Smooth muscle cell (in vitro differentiated cells): ENCODE data around the gene CCDC141. TPM values are rescaled to one million over a fixed set of nuclear protein-coding genes. Genes with fewer than 3 reads are reported as not detected.

ENCODE experiments used
- DNase-seq: peaks from one replicate; lab custom pipeline; 2025; ENCODE audit not compliant: unreplicated experiment; lab: John Stamatoyannopoulos, UW
- H2AFZ ChIP-seq: fragments of 200-600 bp; sonication (generic); 2 replicates; pipeline ENCODE4 v1.6.0; 2016; ENCODE audit warnings: antibody characterized with exemption, low read depth, mild to moderate bottlenecking
- H3F3A ChIP-seq: fragments of 200-600 bp; sonication (generic); 2 replicates; pipeline ENCODE4 v1.6.0; 2017; ENCODE audit warnings: antibody characterized with exemption, low read depth
- H3K27ac ChIP-seq: fragments of 200-600 bp; sonication (generic); 2 replicates; pipeline ENCODE4 v1.5.1; 2016; ENCODE audit warnings: low read depth, mild to moderate bottlenecking
- H3K27me3 ChIP-seq: fragments of 200-600 bp; sonication (generic); 2 replicates; pipeline ENCODE4 v1.6.1; 2016; ENCODE audit warnings: low read depth, mild to moderate bottlenecking
- H3K36me3 ChIP-seq: fragments of 200-600 bp; sonication (generic); 2 replicates; pipeline ENCODE4 v1.5.1; 2016; ENCODE audit warnings: low read depth
- H3K4me1 ChIP-seq: fragments of 200-600 bp; sonication (generic); 2 replicates; pipeline ENCODE4 v1.5.1; 2016; ENCODE audit warnings: low read depth
- H3K4me2 ChIP-seq: fragments of 200-600 bp; sonication (generic); 2 replicates; pipeline ENCODE4 v1.6.0; 2016; ENCODE audit warnings: mild to moderate bottlenecking
- H3K4me3 ChIP-seq: fragments of 200-600 bp; sonication (generic); 2 replicates; pipeline ENCODE4 v1.5.1; 2016; ENCODE audit warnings: mild to moderate bottlenecking
- H3K79me2 ChIP-seq: fragments of 200-600 bp; sonication (generic); 2 replicates; pipeline ENCODE4 v1.6.0; 2016; ENCODE audit warnings: low read depth, mild to moderate bottlenecking
- H3K9ac ChIP-seq: fragments of 200-600 bp; sonication (generic); 2 replicates; pipeline ENCODE4 v1.6.0; 2016; ENCODE audit warnings: low read depth
- H3K9me3 ChIP-seq: fragments of 200-600 bp; sonication (generic); replicated peaks from 2 replicates; pipeline ENCODE4 v1.5.1; 2016; ENCODE audit warnings: low read depth
- H4K20me1 ChIP-seq: fragments of 200-600 bp; sonication (generic); 2 replicates; pipeline ENCODE4 v1.6.0; 2016; ENCODE audit warnings: low read depth
- WGBS: methylation state at CpG from one replicate; pipeline ENCODE4 v1.1.7; 2016; ENCODE audit warnings: low lambda C conversion rate; 5-methylcytosine and 5-hydroxymethylcytosine counted together
- polyA plus RNA-seq: library from polyadenylated mRNA; unstranded; fragments of >200 nt; fragmentation: Nextera tagmentation; extraction: Ambion mirVana; gene quantifications from 2 replicates; pipeline ENCODE4 v1.2.1, GENCODE V29; 2016
- total RNA-seq: library from RNA; depleted of rRNA; stranded (reverse); fragments of >200 nt; gene quantifications from 2 replicates; pipeline ENCODE4 v1.2.3, GENCODE V29; 2014
- TF ChIP-seq, protein P1 (sequence below): fragments of 200-600 bp; sonication (generic); IDR thresholded peaks from 2 replicates; pipeline ENCODE4 v1.5.1; 2017; ENCODE audit warnings: borderline replicate concordance, mild to moderate bottlenecking, antibody characterized with exemption; ENCODE audit not compliant: insufficient read depth, poor library complexity, severe bottlenecking

The CCDC141 gene
- total and polyA plus RNA-seq, 2 experiments from 2014 or later = 0.03 to 0.76 TPM

DNA sequence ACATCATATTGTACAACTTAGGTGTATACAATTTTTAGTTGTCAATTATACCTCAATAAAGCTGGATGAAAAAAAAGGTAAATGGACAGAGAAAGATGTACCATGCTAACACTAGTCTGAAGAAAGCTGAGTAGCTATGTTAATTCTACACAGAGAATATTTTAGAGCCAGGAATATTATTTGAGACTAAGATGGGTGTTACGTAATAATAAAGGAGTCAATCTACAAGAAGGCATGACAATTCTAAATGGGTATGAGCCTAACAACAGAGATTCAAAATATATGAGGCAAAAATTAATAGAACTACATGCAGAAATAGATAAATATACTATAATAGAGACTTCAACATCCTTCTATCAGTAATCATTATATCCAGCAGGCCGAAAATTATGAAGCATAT, 69.1 kb downstream of the CCDC141 start:
- no peaks in the 10 kb centered on the region for H3K36me3 ChIP-seq
- no peaks in the 10 kb centered on the region for H3K27me3 ChIP-seq
- no peak overlapping the region for H3K4me3 ChIP-seq
- no peaks in the 10 kb centered on the region for H3K79me2 ChIP-seq
- no peaks in the 10 kb centered on the region for H4K20me1 ChIP-seq
- no peak overlapping the region for H3K4me2 ChIP-seq
- H3K27ac ChIP-seq = no peak overlapping the region
- DNase-seq = no peak
- no peaks in the 10 kb centered on the region for H3F3A ChIP-seq
- no peaks in the 10 kb centered on the region for H3K9me3 ChIP-seq
- H2AFZ ChIP-seq = no peak overlapping the region
- H3K4me1 ChIP-seq = no peaks in the 10 kb centered on the region
- TF ChIP-seq, protein P1, sequence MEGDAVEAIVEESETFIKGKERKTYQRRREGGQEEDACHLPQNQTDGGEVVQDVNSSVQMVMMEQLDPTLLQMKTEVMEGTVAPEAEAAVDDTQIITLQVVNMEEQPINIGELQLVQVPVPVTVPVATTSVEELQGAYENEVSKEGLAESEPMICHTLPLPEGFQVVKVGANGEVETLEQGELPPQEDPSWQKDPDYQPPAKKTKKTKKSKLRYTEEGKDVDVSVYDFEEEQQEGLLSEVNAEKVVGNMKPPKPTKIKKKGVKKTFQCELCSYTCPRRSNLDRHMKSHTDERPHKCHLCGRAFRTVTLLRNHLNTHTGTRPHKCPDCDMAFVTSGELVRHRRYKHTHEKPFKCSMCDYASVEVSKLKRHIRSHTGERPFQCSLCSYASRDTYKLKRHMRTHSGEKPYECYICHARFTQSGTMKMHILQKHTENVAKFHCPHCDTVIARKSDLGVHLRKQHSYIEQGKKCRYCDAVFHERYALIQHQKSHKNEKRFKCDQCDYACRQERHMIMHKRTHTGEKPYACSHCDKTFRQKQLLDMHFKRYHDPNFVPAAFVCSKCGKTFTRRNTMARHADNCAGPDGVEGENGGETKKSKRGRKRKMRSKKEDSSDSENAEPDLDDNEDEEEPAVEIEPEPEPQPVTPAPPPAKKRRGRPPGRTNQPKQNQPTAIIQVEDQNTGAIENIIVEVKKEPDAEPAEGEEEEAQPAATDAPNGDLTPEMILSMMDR = no peak
- H3K9ac ChIP-seq = no peak overlapping the region
- WGBS = 80% methylated on average over 2 of the region's 2 CpGs

DNA sequence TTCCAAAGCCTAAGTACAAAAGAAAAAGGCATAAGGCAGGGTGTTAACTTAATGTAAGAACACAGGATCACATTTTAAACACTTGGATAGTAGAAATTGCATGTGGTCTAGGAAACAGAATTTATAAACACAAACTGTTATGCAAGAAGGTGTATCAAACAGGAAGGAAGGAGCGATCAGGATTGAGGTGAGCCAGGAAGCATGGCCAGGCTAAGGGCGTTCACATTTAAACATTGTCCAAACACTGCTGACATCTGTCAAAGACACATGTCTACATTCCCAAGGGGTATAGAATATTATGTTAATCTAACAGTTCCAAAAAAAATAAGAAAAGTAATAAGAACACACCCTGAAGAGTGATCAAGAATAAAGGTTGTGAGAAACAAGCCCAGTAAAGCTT, 71.3 kb downstream of the CCDC141 start:
- WGBS = 93% methylated on average over 2 of the region's 2 CpGs
- Histone ChIP-seq H3K27ac (no peak overlapping the region), H2AFZ (no peak overlapping the region), H3K36me3 (no peaks in the 10 kb centered on the region), H3F3A (no peaks in the 10 kb centered on the region), H3K9ac (no peak overlapping the region), H3K4me1 (no peaks in the 10 kb centered on the region), H3K79me2 (no peaks in the 10 kb centered on the region), H3K4me2 (no peak overlapping the region), H4K20me1 (no peaks in the 10 kb centered on the region), H3K9me3 (no peaks in the 10 kb centered on the region), H3K4me3 (no peak overlapping the region), H3K27me3 (no peaks in the 10 kb centered on the region)
- TF ChIP-seq, protein P1 = no peak
- no peak for DNase-seq

DNA sequence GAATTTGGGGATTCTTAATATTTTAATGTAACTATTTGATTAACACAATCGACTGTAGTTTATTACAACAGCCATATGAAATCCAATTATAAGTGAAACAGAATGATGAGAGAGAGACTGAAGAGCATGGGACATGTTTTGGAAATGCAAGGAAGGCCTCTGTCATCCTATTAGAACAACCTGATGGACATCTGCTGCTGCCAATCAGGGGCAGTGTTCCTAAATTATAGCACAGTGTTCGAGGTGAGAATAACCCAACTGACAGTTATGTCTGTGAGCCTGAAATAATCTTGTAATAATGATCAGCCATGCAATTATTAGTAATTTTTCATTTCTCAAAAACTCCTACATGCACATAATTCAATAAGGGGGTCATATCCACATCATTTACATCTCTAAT, 73.6 kb downstream of the CCDC141 start:
- no peaks in the 10 kb centered on the region for H3K4me1 ChIP-seq
- no peak overlapping the region for H3K4me3 ChIP-seq
- H3K79me2 ChIP-seq = no peaks in the 10 kb centered on the region
- no peaks in the 10 kb centered on the region for H4K20me1 ChIP-seq
- no peaks in the 10 kb centered on the region for H3K36me3 ChIP-seq
- H3K9ac ChIP-seq = no peak overlapping the region
- no peak overlapping the region for H2AFZ ChIP-seq
- TF ChIP-seq, protein P1 = no peak
- WGBS = 87% methylated on average over 2 of the region's 2 CpGs
- H3K27me3 ChIP-seq = no peaks in the 10 kb centered on the region
- no peak for DNase-seq
- H3K4me2 ChIP-seq = no peak overlapping the region
- H3K27ac ChIP-seq = no peak overlapping the region
- H3F3A ChIP-seq = no peaks in the 10 kb centered on the region
- no peaks in the 10 kb centered on the region for H3K9me3 ChIP-seq

DNA sequence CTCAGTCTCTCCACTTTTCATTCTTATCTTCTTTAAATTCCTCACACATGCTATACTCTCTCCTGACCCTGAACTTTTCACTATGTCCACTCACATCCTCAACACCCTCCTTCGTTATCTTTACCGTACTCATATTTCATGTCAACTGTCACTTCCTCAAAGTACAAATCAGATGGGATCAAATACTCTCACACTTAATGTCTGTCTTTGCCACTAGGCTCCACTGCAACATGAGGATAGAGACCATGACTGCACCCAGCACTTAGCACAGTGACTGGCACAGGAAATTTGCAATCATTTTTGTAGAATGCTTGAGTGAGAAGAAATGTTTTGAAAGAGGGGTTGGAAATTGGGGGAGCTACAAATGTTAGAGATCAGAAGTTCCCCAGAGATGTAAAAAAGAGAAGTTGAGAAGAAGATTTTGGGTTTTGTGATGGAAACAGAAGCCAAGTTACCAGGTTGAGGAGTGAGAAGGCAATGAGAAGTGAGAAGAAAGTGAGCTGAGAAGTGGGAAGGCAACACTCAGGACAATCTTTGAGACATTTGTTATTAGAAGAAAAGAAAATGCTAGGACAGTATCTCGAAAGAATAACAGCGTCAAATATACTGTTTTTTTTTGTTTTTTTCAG, 87.0 kb downstream of the CCDC141 start:
- WGBS = 93% methylated on average over 4 of the region's 4 CpGs

More for the DNA sequence above, 87.0 kb downstream of the CCDC141 start:
- Histone ChIP-seq H3K9me3 (no peaks in the 10 kb centered on the region), H4K20me1 (no peaks in the 10 kb centered on the region), H3K79me2 (no peaks in the 10 kb centered on the region), H3K36me3 (no peaks in the 10 kb centered on the region), H3K9ac (no peak overlapping the region), H3K4me2 (no peak overlapping the region), H3K4me1 (no peaks in the 10 kb centered on the region), H3K4me3 (no peak overlapping the region), H3K27ac (no peak overlapping the region), H2AFZ (no peak overlapping the region), H3F3A (no peaks in the 10 kb centered on the region), H3K27me3 (no peaks in the 10 kb centered on the region)
- TF ChIP-seq, protein P1 = no peak
- no peak for DNase-seq
